Activated CD8-positive, alpha-beta memory T cell treated with anti-CD3 and anti-CD28 coated beads, Interleukin-2, amount 50 U/mL, for 1 hour (primary cell): ENCODE data around the gene VWF.
A peak's percentile ranks its signal among the peaks of the same experiment; 100 is the strongest.
"Not testable (repeated sequence)": the region's sequence is repeated elsewhere in the genome, so short reads cannot be mapped to it uniquely, and the experiment has no call there.

Source experiments
- DNase-seq: peaks from one replicate; pipeline ENCODE4 v3.0.0-alpha.2; 2020; ENCODE audit errors: extremely low read depth

The VWF gene

GRCh38 chr12:6124411-6125309 is at the start of gene VWF:
TSS of gene VWF (minus strand) at chr12:6124670. CDS start at chr12:6123196, 1,474 bp downstream.
- no peak for DNase-seq

- no peak for DNase-seq
Measured at GRCh38 chr12:6172862-6173261, 48.4 kb upstream of the VWF start.

GRCh38 chr12:6172086-6172485 is 47.6 kb upstream of the VWF start:
- no peak for DNase-seq

GRCh38 chr12:6171409-6172015 is 47.0 kb upstream of the VWF start:
- no peak for DNase-seq

- peak; percentile 37 for DNase-seq
Measured at GRCh38 chr12:6167327-6168280, 43.1 kb upstream of the VWF start.

GRCh38 chr12:6166808-6167207 is 42.3 kb upstream of the VWF start:
- DNase-seq, result no peak

GRCh38 chr12:6165395-6165794 is 40.9 kb upstream of the VWF start:
- DNase-seq, result no peak

GRCh38 chr12:6163416-6164060 is 39.1 kb upstream of the VWF start:
- no peak for DNase-seq

GRCh38 chr12:6161124-6161882 is 36.8 kb upstream of the VWF start:
- no peak for DNase-seq

GRCh38 chr12:6160049-6160649 is 35.7 kb upstream of the VWF start:
- DNase-seq, result not testable (repeated sequence)

- not testable (repeated sequence) for DNase-seq
Measured at GRCh38 chr12:6159166-6160011, 34.9 kb upstream of the VWF start.

GRCh38 chr12:6158749-6159148 is 34.3 kb upstream of the VWF start:
- DNase-seq, result no peak

GRCh38 chr12:6158255-6158654 is 33.8 kb upstream of the VWF start:
- DNase-seq, result no peak

- no peak for DNase-seq
Measured at GRCh38 chr12:6157482-6157881, 33.0 kb upstream of the VWF start.

- no peak for DNase-seq
Measured at GRCh38 chr12:6154730-6155459, 30.4 kb upstream of the VWF start.

- not testable (repeated sequence) for DNase-seq
Measured at GRCh38 chr12:6148722-6149121, 24.3 kb upstream of the VWF start.

GRCh38 chr12:6148061-6148460 is 23.6 kb upstream of the VWF start:
- DNase-seq, result no peak

GRCh38 chr12:6146951-6147350 is 22.5 kb upstream of the VWF start:
- no peak for DNase-seq

GRCh38 chr12:6146509-6146908 is 22.0 kb upstream of the VWF start:
- DNase-seq, result no peak
